Endothelial cell of umbilical vein (primary cell): Measurements from ENCODE around the gene CACNA1C. TPM values are rescaled to one million over a fixed set of nuclear protein-coding genes. Genes with fewer than 3 reads are reported as not detected.

Source experiments
- BruUV-seq: library from RNA; stranded (reverse); fragments of 400-500 nt; replicated peaks from 2 replicates; lab custom pipeline; 2021; lab: Mats Ljungman, UMichigan
- CTCF ChIA-PET: fragments of 300-600, 350-600 bp; sonication (Branson Sonifier 250); formaldehyde crosslinking; loops from one replicate; lab custom pipeline; 2021; ENCODE audit warnings: antibody characterized with exemption, inconsistent platforms; lab: Charles Lee
- POLR2A ChIA-PET: fragments of 300-600, 350-600 bp; sonication (Branson Sonifier 250); formaldehyde crosslinking; loops from one replicate; lab custom pipeline; 2021; ENCODE audit warnings: antibody characterized with exemption, inconsistent platforms; lab: Charles Lee
- DNase-seq: peaks from one replicate; pipeline ENCODE4 v3.0.0-alpha.2; 2011; ENCODE audit warnings: low read depth, low spot score
- FAIRE-seq: peaks from 2 replicates; lab custom pipeline; 2011; peaks lifted over from hg19 to GRCh38; lab: Jason Lieb, UNC
- H2AFZ ChIP-seq: 2 replicates; pipeline ENCODE4 v1.6.0; 2012; ENCODE audit warnings: low read depth, low read length, control low read depth, inconsistent platforms
- H3K27ac ChIP-seq: 2 replicates; pipeline ENCODE4 v1.5.1; 2011; ENCODE audit warnings: low read depth, mild to moderate bottlenecking, control low read depth, low read length, moderate library complexity; ENCODE audit not compliant: insufficient read depth
- H3K27me3 ChIP-seq, 2 experiments: 2 replicates each; pipeline versions ENCODE4 v1.6.0 to v1.6.1; 2011; ENCODE audit warnings: low read length in 2 of 2, mixed read lengths in 1 of 2; ENCODE audit not compliant: control insufficient read depth in 2 of 2, insufficient read depth in 2 of 2
- H3K36me3 ChIP-seq, 2 experiments: 2 replicates in 1 of 2; 3 replicates in 1 of 2; pipeline ENCODE4 v1.5.1; 2011; ENCODE audit warnings: low read length in 2 of 2, mild to moderate bottlenecking in 1 of 2, moderate library complexity in 1 of 2; ENCODE audit not compliant: control insufficient read depth in 2 of 2, insufficient read depth in 2 of 2; ENCODE audit errors: extremely low read depth in 1 of 2
- H3K4me1 ChIP-seq: 3 replicates; pipeline ENCODE4 v1.5.1; 2011; ENCODE audit warnings: mild to moderate bottlenecking, low read length; ENCODE audit not compliant: control insufficient read depth, insufficient read depth; ENCODE audit errors: extremely low read depth
- H3K4me2 ChIP-seq: 2 replicates; pipeline ENCODE4 v1.6.1; 2011; ENCODE audit warnings: low read length, control low read depth, mixed read lengths; ENCODE audit not compliant: insufficient read depth
- H3K4me3 ChIP-seq, 3 experiments: fragments of 200-600 bp in 1 of 3; sonication (generic), shearing (Covaris generic) in 1 of 3; replicated peaks in 1 of 3; 2 replicates each; pipeline ENCODE4 v1.5.1; 2011 to 2016; ENCODE audit warnings: control low read depth in 3 of 3, low read length in 3 of 3, mild to moderate bottlenecking in 2 of 3, inconsistent platforms in 1 of 3, low read depth in 1 of 3, moderate library complexity in 1 of 3; ENCODE audit not compliant: insufficient read depth in 1 of 3
- H3K79me2 ChIP-seq: 2 replicates; pipeline ENCODE4 v1.6.0; 2012; ENCODE audit warnings: low read length, inconsistent platforms; ENCODE audit not compliant: control insufficient read depth, insufficient read depth
- H3K9ac ChIP-seq: replicated peaks from 2 replicates; pipeline ENCODE3; 2011; ENCODE audit warnings: low read length, control low read depth; ENCODE audit not compliant: insufficient read depth; ENCODE audit errors: extremely low read depth
- H3K9me1 ChIP-seq: replicated peaks from 3 replicates; pipeline ENCODE4 v1.6.0; 2011; ENCODE audit warnings: mild to moderate bottlenecking, low read length; ENCODE audit not compliant: control insufficient read depth, insufficient read depth; ENCODE audit errors: extremely low read depth
- H3K9me3 ChIP-seq: replicated peaks from 2 replicates; pipeline ENCODE4 v1.5.1; 2012; ENCODE audit warnings: low read length, inconsistent platforms; ENCODE audit not compliant: control insufficient read depth, insufficient read depth
- H4K20me1 ChIP-seq: replicated peaks from 2 replicates; pipeline ENCODE3; 2011; ENCODE audit warnings: mild to moderate bottlenecking, low read length; ENCODE audit not compliant: control insufficient read depth, insufficient read depth; ENCODE audit errors: extremely low read depth
- EZH2 ChIP-seq: IDR thresholded peaks from 2 replicates; pipeline ENCODE4 v1.6.1; 2012; ENCODE audit warnings: borderline replicate concordance, low read depth, mild to moderate bottlenecking, moderate library complexity, low read length, inconsistent platforms; ENCODE audit not compliant: severe bottlenecking
- FOS ChIP-seq: IDR thresholded peaks from 2 replicates; pipeline ENCODE4 v1.6.1; 2011; ENCODE audit warnings: mild to moderate bottlenecking, low read length, moderate library complexity, borderline replicate concordance; ENCODE audit not compliant: insufficient read depth
- GATA2 ChIP-seq: IDR thresholded peaks from 2 replicates; pipeline ENCODE4 v1.7.0; 2011; ENCODE audit warnings: low read depth, mild to moderate bottlenecking, moderate library complexity, mixed read lengths, low read length; ENCODE audit not compliant: insufficient read length, insufficient read depth
- JUN ChIP-seq: IDR thresholded peaks from 2 replicates; pipeline ENCODE4 v1.6.1; 2011; ENCODE audit warnings: borderline replicate concordance, low read depth; ENCODE audit not compliant: insufficient read length, insufficient read depth
- MAX ChIP-seq: IDR thresholded peaks from 2 replicates; pipeline ENCODE4 v1.6.1; 2011; ENCODE audit not compliant: insufficient read depth, insufficient read length
- MYC ChIP-seq: IDR thresholded peaks from one replicate; pipeline ENCODE4 v1.6.1; 2011; ENCODE audit warnings: mild to moderate bottlenecking, low read depth, low read length
- POLR2A ChIP-seq: IDR thresholded peaks from 2 replicates; pipeline ENCODE4 v1.6.1; 2012; ENCODE audit warnings: low read depth, mild to moderate bottlenecking, control low read depth, low read length
- POLR2AphosphoS5 ChIP-seq: IDR thresholded peaks from 2 replicates; pipeline ENCODE4 v1.6.1; 2012; ENCODE audit warnings: low read depth, mild to moderate bottlenecking, control low read depth, low read length, moderate library complexity; ENCODE audit not compliant: insufficient read depth
- dilution Hi-C: fragments of 300-500 bp; cut with MboI; formaldehyde crosslinking; loops from one replicate; pipeline ENCODE4 v1.15.0; 2019; ENCODE audit warnings: low sequenced_read_pairs; ENCODE audit not compliant: extremely low pct_ligation_motif_present
- intact Hi-C: fragments of 100-400 bp; cut with micrococcal nuclease; formaldehyde crosslinking; loops from one replicate; pipeline ENCODE4 v1.10.0; 2022
- polyA plus RNA-seq, 4 experiments: library from polyadenylated mRNA; depleted of rRNA in 3 of 4; stranded (reverse) in 3 of 4; unstranded in 1 of 4; fragments of >200 nt; gene quantifications; 2 replicates each; pipeline versions ENCODE4 v1.2.1 to v1.2.3, GENCODE V29; 2011 to 2012; ENCODE audit warnings: missing spikeins in 1 of 4
- total RNA-seq: library from RNA; stranded (reverse); gene quantifications from 2 replicates; pipeline ENCODE4 v1.2.3, GENCODE V29; 2021
- TF ChIP-seq, protein P1 (sequence below), 2 donors: IDR thresholded peaks; 1 replicate in 1 of 2; 2 replicates in 1 of 2; pipeline ENCODE4 v1.5.1; 2011; ENCODE audit warnings: low read length in 2 of 2, mild to moderate bottlenecking in 2 of 2, moderate library complexity in 2 of 2, control low read depth in 1 of 2, inconsistent platforms in 1 of 2, low read depth in 1 of 2; ENCODE audit not compliant: insufficient read depth in 1 of 2; ENCODE audit errors: extremely low read depth in 1 of 2

The CACNA1C gene
- total and polyA plus RNA-seq, 2 donors (not counting 3 experiments of a cell fraction or from before 2014, with no cell fraction given), result not detected

- Histone ChIP-seq H3K9me1 (no peaks in the 10 kb centered on the region), H3K36me3 (no peaks in the 10 kb centered on the region), H3K9ac (no peak overlapping the region), H3K79me2 (no peaks in the 10 kb centered on the region), H3K4me1 (no peaks in the 10 kb centered on the region), H3K4me2 (no peak overlapping the region), H4K20me1 (no peaks in the 10 kb centered on the region), H2AFZ (no peak overlapping the region), H3K27ac (no peak overlapping the region), H3K9me3 (no peaks in the 10 kb centered on the region), H3K4me3 (no peak overlapping the region), H3K27me3 (peaks cover 0 to 3% of the 10 kb centered on the region in 2 experiments)
- DNase-seq, result no peak
- no TSS peak for BruUV-seq
- ChIA-PET POLR2A (no interaction called here), CTCF (no interaction called here)
- TF ChIP-seq POLR2A (no peak), MYC (no peak), JUN (no peak), MAX (no peak), GATA2 (no peak), POLR2AphosphoS5 (no peak), EZH2 (no peak), FOS (no peak)
- TF ChIP-seq, protein P1, sequence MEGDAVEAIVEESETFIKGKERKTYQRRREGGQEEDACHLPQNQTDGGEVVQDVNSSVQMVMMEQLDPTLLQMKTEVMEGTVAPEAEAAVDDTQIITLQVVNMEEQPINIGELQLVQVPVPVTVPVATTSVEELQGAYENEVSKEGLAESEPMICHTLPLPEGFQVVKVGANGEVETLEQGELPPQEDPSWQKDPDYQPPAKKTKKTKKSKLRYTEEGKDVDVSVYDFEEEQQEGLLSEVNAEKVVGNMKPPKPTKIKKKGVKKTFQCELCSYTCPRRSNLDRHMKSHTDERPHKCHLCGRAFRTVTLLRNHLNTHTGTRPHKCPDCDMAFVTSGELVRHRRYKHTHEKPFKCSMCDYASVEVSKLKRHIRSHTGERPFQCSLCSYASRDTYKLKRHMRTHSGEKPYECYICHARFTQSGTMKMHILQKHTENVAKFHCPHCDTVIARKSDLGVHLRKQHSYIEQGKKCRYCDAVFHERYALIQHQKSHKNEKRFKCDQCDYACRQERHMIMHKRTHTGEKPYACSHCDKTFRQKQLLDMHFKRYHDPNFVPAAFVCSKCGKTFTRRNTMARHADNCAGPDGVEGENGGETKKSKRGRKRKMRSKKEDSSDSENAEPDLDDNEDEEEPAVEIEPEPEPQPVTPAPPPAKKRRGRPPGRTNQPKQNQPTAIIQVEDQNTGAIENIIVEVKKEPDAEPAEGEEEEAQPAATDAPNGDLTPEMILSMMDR (IDR thresholded peaks at IDR 0.05; ENCODE audit: extremely low read depth in 1 of 2, insufficient read depth in 1 of 2, low read depth in 1 of 2, low read length in 2 of 2), result no peak
- dilution Hi-C loops, result no loop called here
- intact Hi-C loops, result no loop called here
- FAIRE-seq, result no peak
Observed at GRCh38 chr12:2652011-2652400, 599.2 kb downstream of the CACNA1C start.
